ENCODE results near the gene FAM43A.

Gene FAM43A

DNA sequence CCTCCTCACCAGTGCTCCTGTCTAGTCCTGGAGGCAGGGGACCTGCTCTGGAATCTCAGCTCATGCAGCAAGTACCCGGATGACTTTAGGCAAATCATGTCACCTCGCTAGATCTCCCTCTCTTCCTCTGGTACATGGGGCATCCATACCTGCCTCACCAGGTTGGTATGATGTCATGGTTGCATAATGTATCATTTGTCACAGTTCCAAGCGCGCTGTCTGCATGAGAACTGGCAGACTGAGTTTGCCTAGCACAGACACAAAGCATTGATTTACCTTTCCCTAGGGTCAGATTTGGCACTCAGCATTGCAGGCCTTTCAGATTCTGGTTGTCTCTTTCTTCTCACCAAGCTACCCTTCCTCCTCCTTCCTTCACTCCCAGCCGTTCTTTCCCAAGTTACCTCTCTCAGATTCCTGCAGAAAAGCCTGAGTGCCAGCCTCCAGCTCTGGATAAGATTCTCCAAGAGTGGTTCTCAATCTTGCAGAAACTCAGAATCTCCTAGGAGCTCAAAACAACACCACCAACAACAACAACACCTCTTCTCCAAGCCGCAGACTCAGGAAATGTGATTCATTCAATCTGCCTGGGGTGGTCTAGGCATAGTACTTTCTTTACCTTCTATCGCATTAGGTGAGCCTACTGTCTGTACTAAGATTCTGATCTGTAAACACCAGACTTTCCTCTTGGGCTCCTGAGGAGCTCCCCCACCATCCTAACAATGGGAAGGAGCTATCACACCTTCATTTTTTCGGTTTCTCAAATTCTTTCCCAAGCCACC is 29.5 kb downstream of the FAM43A start:
- Histone ChIP-seq H3K27me3 (ENCODE audit: control insufficient read depth in 5 of 5, insufficient read depth in 4 of 5, low read length in 5 of 5) (peaks cover 0 to 12% (median 3%) of the 10 kb centered on the region in 5 donors), H3K36me3 (ENCODE audit: control insufficient read depth in 5 of 5, insufficient read depth in 5 of 5, low read length in 5 of 5) (no peaks in the 10 kb centered on the region), H3K4me1 (ENCODE audit: control insufficient read depth in 5 of 5, insufficient read depth in 5 of 5, low read length in 5 of 5) (peaks cover 0 to 6% (median 4%) of the 10 kb centered on the region in 5 donors), H3K27ac (ENCODE audit: low read depth, low read length) (no peak overlapping the region), H3K4me3 (ENCODE audit: low read depth in 1 of 5, low read length in 5 of 5) (no peak overlapping the region), H3K9me3 (ENCODE audit: control insufficient read depth in 5 of 5, low read length in 5 of 5) (no peaks in the 10 kb centered on the region), H3K9ac (ENCODE audit: low read length in 5 of 5) (no peak overlapping the region)

DNA sequence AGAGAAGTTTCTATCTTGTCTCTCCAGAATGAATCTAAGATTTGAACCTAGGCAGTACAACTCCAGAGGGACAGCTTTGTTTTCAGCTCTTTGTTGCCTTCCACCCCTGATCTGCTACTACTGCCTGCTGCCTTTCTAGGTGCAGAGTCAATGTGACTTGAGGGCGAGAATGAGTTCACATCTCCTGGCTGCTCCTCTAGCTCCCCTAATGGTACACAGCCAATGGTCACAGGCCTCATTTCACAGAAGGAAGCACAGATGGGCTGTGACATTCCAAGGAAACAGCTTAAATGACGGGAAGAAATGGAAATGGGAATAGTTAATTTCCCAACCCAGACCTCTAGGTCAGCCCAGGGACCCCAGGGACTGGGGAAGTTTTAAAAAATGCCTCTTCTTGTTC is 32.4 kb downstream of the FAM43A start:
- Histone ChIP-seq H3K9ac (ENCODE audit: low read length in 5 of 5) (no peak overlapping the region), H3K9me3 (ENCODE audit: control insufficient read depth in 5 of 5, low read length in 5 of 5) (no peaks in the 10 kb centered on the region), H3K36me3 (ENCODE audit: control insufficient read depth in 5 of 5, insufficient read depth in 5 of 5, low read length in 5 of 5) (no peaks in the 10 kb centered on the region), H3K27me3 (ENCODE audit: control insufficient read depth in 5 of 5, insufficient read depth in 4 of 5, low read length in 5 of 5) (peaks cover 0 to 10% (median 3%) of the 10 kb centered on the region in 5 donors), H3K4me1 (ENCODE audit: control insufficient read depth in 5 of 5, insufficient read depth in 5 of 5, low read length in 5 of 5) (no peaks in the 10 kb centered on the region), H3K27ac (ENCODE audit: low read depth, low read length) (no peak overlapping the region), H3K4me3 (ENCODE audit: low read depth in 1 of 5, low read length in 5 of 5) (no peak overlapping the region)

DNA sequence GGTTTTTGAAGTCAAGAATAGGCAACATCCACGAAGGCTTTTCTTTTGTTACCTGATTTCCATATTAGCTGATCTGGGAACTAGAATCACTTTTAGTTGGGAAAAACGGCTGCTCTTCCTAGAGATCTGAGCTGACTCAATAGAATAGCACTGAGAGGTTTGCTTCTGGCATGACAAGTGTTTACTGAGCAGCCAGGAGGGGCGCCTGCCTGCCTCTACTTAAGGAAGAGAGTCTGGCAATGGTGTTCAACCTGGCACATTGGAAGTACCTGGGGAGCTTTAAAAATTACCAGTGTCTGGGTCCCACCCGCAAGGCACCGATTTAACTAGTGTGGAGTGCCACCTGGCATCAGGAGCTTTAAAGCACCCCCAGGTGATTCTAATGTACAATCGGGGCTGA is 34.4 kb downstream of the FAM43A start:
- H3K4me1 ChIP-seq (ENCODE audit: control insufficient read depth in 5 of 5, insufficient read depth in 5 of 5, low read length in 5 of 5), result no peaks in the 10 kb centered on the region
- peaks cover 0 to 10% (median 3%) of the 10 kb centered on the region in 5 donors for H3K27me3 ChIP-seq (ENCODE audit: control insufficient read depth in 5 of 5, insufficient read depth in 4 of 5, low read length in 5 of 5)
- no peak overlapping the region for H3K9ac ChIP-seq (ENCODE audit: low read length in 5 of 5)
- no peaks in the 10 kb centered on the region for H3K36me3 ChIP-seq (ENCODE audit: control insufficient read depth in 5 of 5, insufficient read depth in 5 of 5, low read length in 5 of 5)
- no peaks in the 10 kb centered on the region for H3K9me3 ChIP-seq (ENCODE audit: control insufficient read depth in 5 of 5, low read length in 5 of 5)
- no peak overlapping the region for H3K4me3 ChIP-seq (ENCODE audit: low read depth in 1 of 5, low read length in 5 of 5)
- no peak overlapping the region for H3K27ac ChIP-seq (ENCODE audit: low read depth, low read length)

DNA sequence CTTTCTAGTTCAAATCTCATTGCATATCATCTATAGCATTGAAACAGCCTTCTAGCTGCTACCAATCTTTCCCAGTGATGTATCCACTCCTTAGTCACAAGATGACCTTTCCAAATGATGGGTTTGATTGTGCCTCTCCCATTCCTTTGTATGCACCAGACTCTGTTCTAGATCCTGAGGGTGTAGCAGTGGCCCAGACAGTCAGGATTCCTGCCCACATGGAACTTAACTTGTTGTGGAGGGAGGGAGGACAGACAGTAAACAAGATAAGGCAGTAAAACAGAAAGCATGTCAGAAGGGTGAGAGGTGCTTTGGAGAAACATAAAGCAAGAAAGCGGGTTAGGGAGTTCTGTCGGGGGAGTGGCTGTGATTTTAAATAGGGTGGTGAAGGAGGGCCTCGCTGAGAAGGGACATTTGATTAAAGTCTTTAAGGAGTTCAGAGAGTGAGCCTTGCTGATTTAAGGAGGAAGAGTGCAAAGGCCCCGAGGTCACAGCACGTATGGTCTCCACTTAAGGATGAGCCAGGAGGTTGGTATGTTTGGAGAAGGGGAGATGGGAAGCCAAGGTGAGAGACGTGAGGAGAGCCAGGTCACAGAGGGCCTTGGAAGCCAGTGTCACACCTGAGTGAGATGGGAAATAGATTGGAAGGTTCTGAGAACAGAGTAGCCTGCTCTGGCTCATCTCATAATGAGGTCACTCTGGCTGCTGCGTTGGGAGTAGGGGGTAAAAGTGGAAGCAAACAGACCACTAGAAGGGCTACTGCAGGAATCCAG is 38.3 kb downstream of the FAM43A start:
- H3K27ac ChIP-seq (ENCODE audit: low read depth, low read length), result no peak overlapping the region
- H3K9ac ChIP-seq (ENCODE audit: low read length in 5 of 5), result no peak overlapping the region
- no peaks in the 10 kb centered on the region for H3K36me3 ChIP-seq (ENCODE audit: control insufficient read depth in 5 of 5, insufficient read depth in 5 of 5, low read length in 5 of 5)
- H3K27me3 ChIP-seq (ENCODE audit: control insufficient read depth in 5 of 5, insufficient read depth in 4 of 5, low read length in 5 of 5), result peaks cover 0 to 9% (median 0%) of the 10 kb centered on the region in 5 donors
- no peak overlapping the region for H3K4me3 ChIP-seq (ENCODE audit: low read depth in 1 of 5, low read length in 5 of 5)
- no peaks in the 10 kb centered on the region for H3K4me1 ChIP-seq (ENCODE audit: control insufficient read depth in 5 of 5, insufficient read depth in 5 of 5, low read length in 5 of 5)
- no peaks in the 10 kb centered on the region for H3K9me3 ChIP-seq (ENCODE audit: control insufficient read depth in 5 of 5, low read length in 5 of 5)

DNA sequence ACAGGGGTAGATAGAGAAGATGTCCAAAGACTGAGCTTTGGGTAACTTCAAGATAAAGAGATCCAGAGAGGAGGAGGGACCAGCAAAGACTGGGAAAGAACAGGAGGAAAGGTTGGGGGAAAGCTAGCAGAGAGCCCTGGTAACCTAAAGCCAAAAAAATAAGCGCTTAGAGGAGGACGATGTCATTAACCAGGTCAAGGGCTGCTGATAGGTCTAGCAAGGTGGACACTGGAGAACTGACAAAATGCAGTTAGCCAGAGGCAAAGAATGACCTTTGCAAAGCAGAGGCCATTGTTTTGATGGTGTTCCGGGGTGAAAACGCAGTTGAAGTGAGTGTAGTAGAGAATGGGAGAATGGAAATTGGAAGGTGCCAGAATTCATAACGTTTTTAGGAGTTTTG is 39.7 kb downstream of the FAM43A start:
- Histone ChIP-seq H3K36me3 (ENCODE audit: control insufficient read depth in 5 of 5, insufficient read depth in 5 of 5, low read length in 5 of 5) (no peaks in the 10 kb centered on the region), H3K27me3 (ENCODE audit: control insufficient read depth in 5 of 5, insufficient read depth in 4 of 5, low read length in 5 of 5) (peaks cover 0 to 9% (median 0%) of the 10 kb centered on the region in 5 donors), H3K9ac (ENCODE audit: low read length in 5 of 5) (no peak overlapping the region), H3K27ac (ENCODE audit: low read depth, low read length) (no peak overlapping the region), H3K4me1 (ENCODE audit: control insufficient read depth in 5 of 5, insufficient read depth in 5 of 5, low read length in 5 of 5) (peaks cover 0 to 5% (median 0%) of the 10 kb centered on the region in 5 donors), H3K4me3 (ENCODE audit: low read depth in 1 of 5, low read length in 5 of 5) (no peak overlapping the region), H3K9me3 (ENCODE audit: control insufficient read depth in 5 of 5, low read length in 5 of 5) (no peaks in the 10 kb centered on the region)

DNA sequence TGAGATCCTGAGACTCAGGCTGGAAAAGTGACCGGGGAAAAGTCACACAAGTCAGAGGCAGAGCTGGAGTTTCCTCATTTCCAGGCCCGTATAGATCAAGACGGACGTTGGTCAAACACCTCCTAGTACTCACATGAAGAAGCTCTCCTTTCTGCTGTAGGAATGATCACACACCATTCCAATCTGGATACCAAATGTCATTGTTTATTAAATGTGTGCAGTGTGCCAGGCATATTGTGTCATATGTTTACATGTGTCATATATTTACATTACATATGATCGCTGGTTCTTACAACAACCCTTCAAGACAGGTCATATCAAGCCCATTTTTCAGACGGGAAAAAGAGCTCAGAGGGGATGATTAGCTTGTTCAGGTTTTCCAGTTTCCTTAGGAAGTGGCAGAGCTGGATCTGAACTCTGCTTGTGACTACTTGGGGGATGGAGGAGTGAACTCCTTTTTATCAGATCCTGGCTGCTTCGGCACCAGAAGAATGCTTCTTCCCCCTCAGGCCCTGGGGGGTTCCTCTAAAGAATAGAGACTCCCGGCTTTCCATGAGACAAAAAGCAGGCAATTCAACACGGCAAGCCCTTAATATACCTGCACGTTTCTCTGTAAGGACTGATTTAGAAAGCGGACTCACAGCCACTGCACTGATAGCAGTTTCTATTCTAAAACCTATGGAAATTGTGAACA is 41.9 kb downstream of the FAM43A start:
- Histone ChIP-seq H3K4me3 (ENCODE audit: low read depth in 1 of 5, low read length in 5 of 5) (no peak overlapping the region), H3K27me3 (ENCODE audit: control insufficient read depth in 5 of 5, insufficient read depth in 4 of 5, low read length in 5 of 5) (peaks cover 0 to 11% (median 0%) of the 10 kb centered on the region in 5 donors), H3K27ac (ENCODE audit: low read depth, low read length) (no peak overlapping the region), H3K4me1 (ENCODE audit: control insufficient read depth in 5 of 5, insufficient read depth in 5 of 5, low read length in 5 of 5) (peaks cover 0 to 5% (median 0%) of the 10 kb centered on the region in 5 donors), H3K36me3 (ENCODE audit: control insufficient read depth in 5 of 5, insufficient read depth in 5 of 5, low read length in 5 of 5) (no peaks in the 10 kb centered on the region), H3K9ac (ENCODE audit: low read length in 5 of 5) (no peak overlapping the region), H3K9me3 (ENCODE audit: control insufficient read depth in 5 of 5, low read length in 5 of 5) (no peaks in the 10 kb centered on the region)

DNA sequence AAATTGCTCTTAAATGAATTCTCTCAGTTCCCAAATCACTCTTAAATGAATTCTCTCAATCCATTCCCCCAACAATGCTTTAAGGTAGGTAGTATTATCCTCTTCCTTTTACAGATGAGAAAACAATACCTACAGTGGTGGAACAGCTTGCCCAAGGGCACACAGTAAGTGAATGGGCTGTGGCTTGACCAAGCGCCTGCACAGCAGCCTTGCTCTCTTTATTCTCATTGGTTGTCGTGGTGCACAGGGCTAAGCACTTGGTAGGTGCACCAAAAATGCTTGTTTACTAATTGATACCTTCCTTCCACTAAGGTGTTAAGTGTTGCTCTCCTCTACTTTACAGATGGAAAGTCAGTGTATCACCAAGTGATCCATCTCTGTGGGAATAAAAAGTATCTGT is 43.3 kb downstream of the FAM43A start:
- Histone ChIP-seq H3K4me3 (ENCODE audit: low read depth in 1 of 5, low read length in 5 of 5) (no peak overlapping the region), H3K9me3 (ENCODE audit: control insufficient read depth in 5 of 5, low read length in 5 of 5) (no peaks in the 10 kb centered on the region), H3K27me3 (ENCODE audit: control insufficient read depth in 5 of 5, insufficient read depth in 4 of 5, low read length in 5 of 5) (peaks cover 0 to 14% (median 0%) of the 10 kb centered on the region in 5 donors), H3K27ac (ENCODE audit: low read depth, low read length) (no peak overlapping the region), H3K4me1 (ENCODE audit: control insufficient read depth in 5 of 5, insufficient read depth in 5 of 5, low read length in 5 of 5) (peaks cover 0 to 5% (median 3%) of the 10 kb centered on the region in 5 donors), H3K9ac (ENCODE audit: low read length in 5 of 5) (no peak overlapping the region), H3K36me3 (ENCODE audit: control insufficient read depth in 5 of 5, insufficient read depth in 5 of 5, low read length in 5 of 5) (no peaks in the 10 kb centered on the region)

DNA sequence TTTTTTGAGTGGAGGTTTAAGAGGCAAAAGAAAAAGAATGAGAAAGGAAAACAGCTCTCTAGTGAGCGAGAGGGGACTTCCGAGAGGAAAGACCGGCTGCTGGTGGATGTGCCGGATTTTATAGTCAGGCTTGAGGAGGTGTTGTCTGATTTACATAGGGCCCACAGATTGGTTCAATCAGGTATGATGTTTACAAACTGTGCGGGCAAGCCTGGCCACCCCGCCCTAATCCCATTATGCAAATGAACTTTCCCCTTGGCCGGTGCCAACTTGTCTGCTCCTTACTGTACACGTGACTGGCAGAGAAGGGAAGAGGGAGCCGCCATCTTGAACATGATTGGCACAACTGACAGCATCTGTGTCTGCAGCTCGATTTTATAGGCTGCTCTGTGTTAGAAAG is 44.7 kb downstream of the FAM43A start:
- Histone ChIP-seq H3K27me3 (ENCODE audit: control insufficient read depth in 5 of 5, insufficient read depth in 4 of 5, low read length in 5 of 5) (peaks cover 0 to 14% (median 0%) of the 10 kb centered on the region in 5 donors), H3K36me3 (ENCODE audit: control insufficient read depth in 5 of 5, insufficient read depth in 5 of 5, low read length in 5 of 5) (no peaks in the 10 kb centered on the region), H3K4me1 (ENCODE audit: control insufficient read depth in 5 of 5, insufficient read depth in 5 of 5, low read length in 5 of 5) (peaks cover 0 to 5% (median 3%) of the 10 kb centered on the region in 5 donors), H3K27ac (ENCODE audit: low read depth, low read length) (no peak overlapping the region), H3K4me3 (ENCODE audit: low read depth in 1 of 5, low read length in 5 of 5) (no peak overlapping the region), H3K9me3 (ENCODE audit: control insufficient read depth in 5 of 5, low read length in 5 of 5) (peaks cover 0 to 3% (median 0%) of the 10 kb centered on the region in 5 donors), H3K9ac (ENCODE audit: low read length in 5 of 5) (no peak overlapping the region)

DNA sequence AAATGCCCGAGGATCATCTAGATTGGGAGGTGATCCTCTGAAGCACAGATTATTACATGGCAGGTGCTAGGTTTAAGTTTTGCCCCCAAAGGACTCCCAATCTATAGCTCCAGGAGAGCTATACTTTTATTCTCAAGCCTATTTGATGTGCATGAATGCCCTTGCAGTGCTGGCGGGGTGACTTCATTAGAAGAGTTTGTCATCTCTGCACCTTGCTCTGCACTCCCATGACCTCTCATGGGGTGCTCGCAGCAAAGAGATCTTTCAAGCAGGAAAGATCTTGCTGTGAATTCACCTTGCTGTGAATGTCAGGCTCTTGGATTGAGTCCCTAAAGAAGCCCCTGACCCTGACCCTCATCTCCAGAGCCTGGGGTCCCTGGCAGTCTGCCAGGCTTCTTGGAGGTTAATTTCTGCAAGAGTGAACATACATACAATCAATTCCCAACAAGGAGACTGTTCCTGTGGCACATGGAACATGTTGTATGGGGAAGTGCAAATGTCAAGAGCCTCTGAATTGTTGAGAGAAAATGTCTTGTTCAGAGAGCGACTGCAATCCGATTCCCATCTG is 45.9 kb downstream of the FAM43A start:
- no peak overlapping the region for H3K27ac ChIP-seq (ENCODE audit: low read depth, low read length)

More for the DNA sequence above, 45.9 kb downstream of the FAM43A start:
- Histone ChIP-seq H3K36me3 (ENCODE audit: control insufficient read depth in 5 of 5, insufficient read depth in 5 of 5, low read length in 5 of 5) (no peaks in the 10 kb centered on the region), H3K9ac (ENCODE audit: low read length in 5 of 5) (no peak overlapping the region), H3K4me3 (ENCODE audit: low read depth in 1 of 5, low read length in 5 of 5) (no peak overlapping the region), H3K27me3 (ENCODE audit: control insufficient read depth in 5 of 5, insufficient read depth in 4 of 5, low read length in 5 of 5) (peaks cover 0 to 19% (median under 1%) of the 10 kb centered on the region in 5 donors), H3K9me3 (ENCODE audit: control insufficient read depth in 5 of 5, low read length in 5 of 5) (peaks cover 0 to 8% (median 6%) of the 10 kb centered on the region in 5 donors), H3K4me1 (ENCODE audit: control insufficient read depth in 5 of 5, insufficient read depth in 5 of 5, low read length in 5 of 5) (peaks cover 0 to 7% (median 3%) of the 10 kb centered on the region in 5 donors)
